HEK293 (cell line): ENCODE measurements around the gene UBE2F.

Experiments used
- FEZF1 ChIP-seq: fragments of 450-650 bp; formaldehyde crosslinking; IDR thresholded peaks from 2 replicates; pipeline ENCODE4 v1.5.1; 2016; ENCODE audit warnings: missing biosample characterization, missing genetic modification characterization
- GLIS2 ChIP-seq: fragments of 450-650 bp; formaldehyde crosslinking; IDR thresholded peaks from 2 replicates; pipeline ENCODE4 v1.5.1; 2016; ENCODE audit warnings: missing biosample characterization, missing genetic modification characterization
- KLF9 ChIP-seq: fragments of 450-650 bp; formaldehyde crosslinking; IDR thresholded peaks from 2 replicates; pipeline ENCODE4 v1.5.1; 2016; ENCODE audit warnings: missing biosample characterization, missing genetic modification characterization, low read depth
- TCF7L2 ChIP-seq: IDR thresholded peaks from 2 replicates; pipeline ENCODE4 v1.6.1; 2011; ENCODE audit warnings: low read depth, mild to moderate bottlenecking, inconsistent platforms, low read length, moderate library complexity, borderline replicate concordance
- ZBTB8A ChIP-seq: fragments of 450-650 bp; formaldehyde crosslinking; IDR thresholded peaks from 2 replicates; pipeline ENCODE4 v1.5.1; 2016; ENCODE audit warnings: missing biosample characterization, missing genetic modification characterization
- ZNF133 ChIP-seq: fragments of 450-650 bp; formaldehyde crosslinking; IDR thresholded peaks from 2 replicates; pipeline ENCODE4 v1.5.1; 2016; ENCODE audit warnings: missing biosample characterization, missing genetic modification characterization
- ZNF184 ChIP-seq: fragments of 450-650 bp; IDR thresholded peaks from 2 replicates; pipeline ENCODE4 v1.5.1; 2018; ENCODE audit warnings: missing biosample characterization, mild to moderate bottlenecking, missing genetic modification characterization
- ZNF19 ChIP-seq: fragments of 450-650 bp; formaldehyde crosslinking; IDR thresholded peaks from 2 replicates; pipeline ENCODE4; 2016; ENCODE audit warnings: missing biosample characterization, missing genetic modification characterization, low read depth
- ZNF2 ChIP-seq: fragments of 450-650 bp; formaldehyde crosslinking; IDR thresholded peaks from 2 replicates; pipeline ENCODE4 v1.5.1; 2016; ENCODE audit warnings: missing biosample characterization, missing genetic modification characterization
- ZNF202 ChIP-seq: fragments of 450-650 bp; formaldehyde crosslinking; IDR thresholded peaks from 2 replicates; pipeline ENCODE4 v1.5.1; 2016; ENCODE audit warnings: missing biosample characterization, missing genetic modification characterization, borderline replicate concordance
- ZNF24 ChIP-seq: fragments of 450-650 bp; formaldehyde crosslinking; IDR thresholded peaks from 2 replicates; pipeline ENCODE4 v1.5.1; 2016; ENCODE audit warnings: missing biosample characterization, missing genetic modification characterization
- ZNF311 ChIP-seq: fragments of 450-650 bp; formaldehyde crosslinking; IDR thresholded peaks from 2 replicates; pipeline ENCODE4 v1.5.1; 2017; ENCODE audit warnings: missing biosample characterization, missing genetic modification characterization, borderline replicate concordance
- ZNF350 ChIP-seq: fragments of 450-650 bp; formaldehyde crosslinking; IDR thresholded peaks from 2 replicates; pipeline ENCODE4 v1.5.0; 2017; ENCODE audit warnings: missing biosample characterization, mild to moderate bottlenecking, missing genetic modification characterization
- ZNF37A ChIP-seq: fragments of 450-650 bp; IDR thresholded peaks from 2 replicates; pipeline ENCODE4 v1.5.1; 2018; ENCODE audit warnings: missing biosample characterization, missing genetic modification characterization
- ZNF423 ChIP-seq: fragments of 450-650 bp; formaldehyde crosslinking; IDR thresholded peaks from 2 replicates; pipeline ENCODE4 v1.5.1; 2016; ENCODE audit warnings: missing biosample characterization, missing genetic modification characterization
- ZNF529 ChIP-seq: fragments of 450-650 bp; formaldehyde crosslinking; IDR thresholded peaks from 2 replicates; pipeline ENCODE4 v1.5.1; 2017; ENCODE audit warnings: missing genetic modification characterization, missing biosample characterization; ENCODE audit not compliant: insufficient replicate concordance
- ZNF747 ChIP-seq: fragments of 450-650 bp; formaldehyde crosslinking; IDR thresholded peaks from 2 replicates; pipeline ENCODE4 v1.5.1; 2016; ENCODE audit warnings: missing biosample characterization, missing genetic modification characterization
- TF ChIP-seq, protein P1 (sequence below): fragments of 450-650 bp; formaldehyde crosslinking; IDR thresholded peaks from 2 replicates; pipeline ENCODE4 v1.5.1; 2016; ENCODE audit warnings: missing biosample characterization, missing genetic modification characterization, borderline replicate concordance
- TF ChIP-seq, protein P2 (sequence below): fragments of 450-650 bp; formaldehyde crosslinking; IDR thresholded peaks from 2 replicates; pipeline ENCODE4 v1.5.1; 2016; ENCODE audit warnings: missing biosample characterization, missing genetic modification characterization
- TF ChIP-seq, protein P3 (sequence below): fragments of 450-650 bp; formaldehyde crosslinking; IDR thresholded peaks from 2 replicates; pipeline ENCODE4; 2016; ENCODE audit warnings: missing biosample characterization, missing genetic modification characterization
- TF ChIP-seq, protein P4 (sequence below): fragments of 450-650 bp; formaldehyde crosslinking; IDR thresholded peaks from 2 replicates; pipeline ENCODE4 v1.5.1; 2016; ENCODE audit warnings: missing biosample characterization, missing genetic modification characterization, low read depth
- TF ChIP-seq, protein P5 (sequence below): fragments of 450-650 bp; formaldehyde crosslinking; IDR thresholded peaks from 2 replicates; pipeline ENCODE4 v1.5.1; 2016; ENCODE audit warnings: missing biosample characterization, missing genetic modification characterization
- TF ChIP-seq, protein P6 (sequence below): fragments of 450-650 bp; formaldehyde crosslinking; IDR thresholded peaks from 2 replicates; pipeline ENCODE4 v1.5.1; 2016; ENCODE audit warnings: missing biosample characterization, missing genetic modification characterization
- TF ChIP-seq, protein P7 (sequence below): fragments of 450-650 bp; formaldehyde crosslinking; IDR thresholded peaks from 2 replicates; pipeline ENCODE4 v1.5.1; 2016; ENCODE audit warnings: missing biosample characterization, missing genetic modification characterization

UBE2F gene

DNA sequence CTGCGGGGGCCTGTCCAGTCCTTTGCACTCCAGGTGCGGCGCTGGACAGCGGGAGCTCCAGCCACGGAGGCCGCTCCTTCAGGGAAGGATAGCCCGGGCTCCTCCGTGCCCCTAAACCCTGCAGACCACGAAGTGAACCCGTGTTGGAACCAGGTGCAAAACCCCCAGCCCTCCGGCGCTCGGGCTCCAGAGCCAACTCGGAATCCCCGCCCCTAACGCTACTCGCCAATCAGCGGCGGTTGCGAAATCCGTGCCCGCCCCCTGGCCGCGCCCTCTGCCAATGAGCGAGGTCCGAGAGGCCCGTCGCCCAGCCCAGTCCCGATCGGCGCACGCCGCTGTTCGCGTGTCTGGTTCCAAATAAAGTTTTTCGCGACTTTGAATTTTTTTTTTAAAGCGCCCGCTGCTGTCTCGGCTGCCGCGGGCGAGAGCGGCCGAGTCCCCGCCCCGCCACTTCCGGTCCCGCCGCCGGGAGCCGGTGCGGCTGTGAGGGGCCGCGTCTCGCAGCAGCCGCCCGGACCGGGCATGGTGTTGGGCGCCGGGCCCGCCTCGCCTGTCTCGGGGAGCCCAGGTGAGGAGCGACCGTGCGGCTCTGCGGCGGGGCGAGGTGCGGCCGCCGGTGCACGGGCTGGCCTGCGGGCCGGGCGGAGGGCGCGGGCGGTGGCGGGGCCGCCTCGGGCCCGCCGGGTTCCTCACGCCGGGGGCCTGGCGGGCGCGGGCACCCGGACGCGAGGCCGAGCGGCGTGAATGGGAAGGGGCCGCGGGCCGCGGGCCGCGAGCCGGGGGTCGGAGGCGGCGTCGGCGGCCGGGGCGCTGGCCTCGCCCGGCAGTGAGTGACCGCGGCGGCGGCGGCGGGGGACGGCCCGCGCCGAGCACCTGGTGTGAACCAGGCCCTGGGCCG lies at the start of gene UBE2F (continued):
- TF ChIP-seq, protein P1, sequence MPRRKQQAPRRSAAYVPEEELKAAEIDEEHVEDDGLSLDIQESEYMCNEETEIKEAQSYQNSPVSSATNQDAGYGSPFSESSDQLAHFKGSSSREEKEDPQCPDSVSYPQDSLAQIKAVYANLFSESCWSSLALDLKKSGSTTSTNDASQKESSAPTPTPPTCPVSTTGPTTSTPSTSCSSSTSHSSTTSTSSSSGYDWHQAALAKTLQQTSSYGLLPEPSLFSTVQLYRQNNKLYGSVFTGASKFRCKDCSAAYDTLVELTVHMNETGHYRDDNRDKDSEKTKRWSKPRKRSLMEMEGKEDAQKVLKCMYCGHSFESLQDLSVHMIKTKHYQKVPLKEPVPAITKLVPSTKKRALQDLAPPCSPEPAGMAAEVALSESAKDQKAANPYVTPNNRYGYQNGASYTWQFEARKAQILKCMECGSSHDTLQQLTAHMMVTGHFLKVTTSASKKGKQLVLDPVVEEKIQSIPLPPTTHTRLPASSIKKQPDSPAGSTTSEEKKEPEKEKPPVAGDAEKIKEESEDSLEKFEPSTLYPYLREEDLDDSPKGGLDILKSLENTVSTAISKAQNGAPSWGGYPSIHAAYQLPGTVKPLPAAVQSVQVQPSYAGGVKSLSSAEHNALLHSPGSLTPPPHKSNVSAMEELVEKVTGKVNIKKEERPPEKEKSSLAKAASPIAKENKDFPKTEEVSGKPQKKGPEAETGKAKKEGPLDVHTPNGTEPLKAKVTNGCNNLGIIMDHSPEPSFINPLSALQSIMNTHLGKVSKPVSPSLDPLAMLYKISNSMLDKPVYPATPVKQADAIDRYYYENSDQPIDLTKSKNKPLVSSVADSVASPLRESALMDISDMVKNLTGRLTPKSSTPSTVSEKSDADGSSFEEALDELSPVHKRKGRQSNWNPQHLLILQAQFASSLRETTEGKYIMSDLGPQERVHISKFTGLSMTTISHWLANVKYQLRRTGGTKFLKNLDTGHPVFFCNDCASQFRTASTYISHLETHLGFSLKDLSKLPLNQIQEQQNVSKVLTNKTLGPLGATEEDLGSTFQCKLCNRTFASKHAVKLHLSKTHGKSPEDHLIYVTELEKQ (tag by site-specific recombination): no peak
- TF ChIP-seq KLF9 (tag by site-specific recombination) (peak; percentile 57; the same call in 1 of the 2 replicates), ZNF2 (tag by site-specific recombination) (no peak), ZNF133 (tag by site-specific recombination) (no peak), ZNF350 (tag by site-specific recombination) (no peak), ZNF19 (tag by site-specific recombination) (no peak), TCF7L2 (no peak), ZBTB8A (peak; percentile 74), ZNF24 (tag by site-specific recombination) (no peak), ZNF747 (tag by site-specific recombination) (no peak), ZNF37A (tag by site-specific recombination) (no peak), FEZF1 (tag by site-specific recombination) (no peak), ZNF202 (tag by site-specific recombination) (no peak), GLIS2 (no peak), ZNF423 (tag by site-specific recombination) (no peak), ZNF529 (no peak), ZNF311 (tag by site-specific recombination) (no peak), ZNF184 (tag by site-specific recombination) (peak; percentile 73; the same call in 1 of the 2 replicates)
- TF ChIP-seq, protein P2, sequence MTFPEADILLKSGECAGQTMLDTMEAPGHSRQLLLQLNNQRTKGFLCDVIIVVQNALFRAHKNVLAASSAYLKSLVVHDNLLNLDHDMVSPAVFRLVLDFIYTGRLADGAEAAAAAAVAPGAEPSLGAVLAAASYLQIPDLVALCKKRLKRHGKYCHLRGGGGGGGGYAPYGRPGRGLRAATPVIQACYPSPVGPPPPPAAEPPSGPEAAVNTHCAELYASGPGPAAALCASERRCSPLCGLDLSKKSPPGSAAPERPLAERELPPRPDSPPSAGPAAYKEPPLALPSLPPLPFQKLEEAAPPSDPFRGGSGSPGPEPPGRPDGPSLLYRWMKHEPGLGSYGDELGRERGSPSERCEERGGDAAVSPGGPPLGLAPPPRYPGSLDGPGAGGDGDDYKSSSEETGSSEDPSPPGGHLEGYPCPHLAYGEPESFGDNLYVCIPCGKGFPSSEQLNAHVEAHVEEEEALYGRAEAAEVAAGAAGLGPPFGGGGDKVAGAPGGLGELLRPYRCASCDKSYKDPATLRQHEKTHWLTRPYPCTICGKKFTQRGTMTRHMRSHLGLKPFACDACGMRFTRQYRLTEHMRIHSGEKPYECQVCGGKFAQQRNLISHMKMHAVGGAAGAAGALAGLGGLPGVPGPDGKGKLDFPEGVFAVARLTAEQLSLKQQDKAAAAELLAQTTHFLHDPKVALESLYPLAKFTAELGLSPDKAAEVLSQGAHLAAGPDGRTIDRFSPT: no peak
- TF ChIP-seq, protein P3, sequence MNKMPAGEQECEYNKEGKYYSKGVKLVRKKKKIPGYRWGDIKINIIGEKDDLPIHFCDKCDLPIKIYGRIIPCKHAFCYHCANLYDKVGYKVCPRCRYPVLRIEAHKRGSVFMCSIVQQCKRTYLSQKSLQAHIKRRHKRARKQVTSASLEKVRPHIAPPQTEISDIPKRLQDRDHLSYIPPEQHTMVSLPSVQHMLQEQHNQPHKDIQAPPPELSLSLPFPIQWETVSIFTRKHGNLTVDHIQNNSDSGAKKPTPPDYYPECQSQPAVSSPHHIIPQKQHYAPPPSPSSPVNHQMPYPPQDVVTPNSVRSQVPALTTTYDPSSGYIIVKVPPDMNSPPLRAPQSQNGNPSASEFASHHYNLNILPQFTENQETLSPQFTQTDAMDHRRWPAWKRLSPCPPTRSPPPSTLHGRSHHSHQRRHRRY (tag by site-specific recombination): no peak
- TF ChIP-seq, protein P4, sequence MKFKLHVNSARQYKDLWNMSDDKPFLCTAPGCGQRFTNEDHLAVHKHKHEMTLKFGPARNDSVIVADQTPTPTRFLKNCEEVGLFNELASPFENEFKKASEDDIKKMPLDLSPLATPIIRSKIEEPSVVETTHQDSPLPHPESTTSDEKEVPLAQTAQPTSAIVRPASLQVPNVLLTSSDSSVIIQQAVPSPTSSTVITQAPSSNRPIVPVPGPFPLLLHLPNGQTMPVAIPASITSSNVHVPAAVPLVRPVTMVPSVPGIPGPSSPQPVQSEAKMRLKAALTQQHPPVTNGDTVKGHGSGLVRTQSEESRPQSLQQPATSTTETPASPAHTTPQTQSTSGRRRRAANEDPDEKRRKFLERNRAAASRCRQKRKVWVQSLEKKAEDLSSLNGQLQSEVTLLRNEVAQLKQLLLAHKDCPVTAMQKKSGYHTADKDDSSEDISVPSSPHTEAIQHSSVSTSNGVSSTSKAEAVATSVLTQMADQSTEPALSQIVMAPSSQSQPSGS (tag by site-specific recombination): no peak
- TF ChIP-seq, protein P5, sequence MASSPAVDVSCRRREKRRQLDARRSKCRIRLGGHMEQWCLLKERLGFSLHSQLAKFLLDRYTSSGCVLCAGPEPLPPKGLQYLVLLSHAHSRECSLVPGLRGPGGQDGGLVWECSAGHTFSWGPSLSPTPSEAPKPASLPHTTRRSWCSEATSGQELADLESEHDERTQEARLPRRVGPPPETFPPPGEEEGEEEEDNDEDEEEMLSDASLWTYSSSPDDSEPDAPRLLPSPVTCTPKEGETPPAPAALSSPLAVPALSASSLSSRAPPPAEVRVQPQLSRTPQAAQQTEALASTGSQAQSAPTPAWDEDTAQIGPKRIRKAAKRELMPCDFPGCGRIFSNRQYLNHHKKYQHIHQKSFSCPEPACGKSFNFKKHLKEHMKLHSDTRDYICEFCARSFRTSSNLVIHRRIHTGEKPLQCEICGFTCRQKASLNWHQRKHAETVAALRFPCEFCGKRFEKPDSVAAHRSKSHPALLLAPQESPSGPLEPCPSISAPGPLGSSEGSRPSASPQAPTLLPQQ: peak; percentile 67
- TF ChIP-seq, protein P6, sequence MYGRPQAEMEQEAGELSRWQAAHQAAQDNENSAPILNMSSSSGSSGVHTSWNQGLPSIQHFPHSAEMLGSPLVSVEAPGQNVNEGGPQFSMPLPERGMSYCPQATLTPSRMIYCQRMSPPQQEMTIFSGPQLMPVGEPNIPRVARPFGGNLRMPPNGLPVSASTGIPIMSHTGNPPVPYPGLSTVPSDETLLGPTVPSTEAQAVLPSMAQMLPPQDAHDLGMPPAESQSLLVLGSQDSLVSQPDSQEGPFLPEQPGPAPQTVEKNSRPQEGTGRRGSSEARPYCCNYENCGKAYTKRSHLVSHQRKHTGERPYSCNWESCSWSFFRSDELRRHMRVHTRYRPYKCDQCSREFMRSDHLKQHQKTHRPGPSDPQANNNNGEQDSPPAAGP (tag by site-specific recombination): peak; percentile 70
- TF ChIP-seq, protein P7, sequence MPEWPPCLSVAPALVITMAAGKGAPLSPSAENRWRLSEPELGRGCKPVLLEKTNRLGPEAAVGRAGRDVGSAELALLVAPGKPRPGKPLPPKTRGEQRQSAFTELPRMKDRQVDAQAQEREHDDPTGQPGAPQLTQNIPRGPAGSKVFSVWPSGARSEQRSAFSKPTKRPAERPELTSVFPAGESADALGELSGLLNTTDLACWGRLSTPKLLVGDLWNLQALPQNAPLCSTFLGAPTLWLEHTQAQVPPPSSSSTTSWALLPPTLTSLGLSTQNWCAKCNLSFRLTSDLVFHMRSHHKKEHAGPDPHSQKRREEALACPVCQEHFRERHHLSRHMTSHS (tag by site-specific recombination): no peak
